ENCODE results near the gene IFI27L1.

IFI27L1 gene, protein sequence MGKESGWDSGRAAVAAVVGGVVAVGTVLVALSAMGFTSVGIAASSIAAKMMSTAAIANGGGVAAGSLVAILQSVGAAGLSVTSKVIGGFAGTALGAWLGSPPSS

GRCh38 chr14:94080621-94081385 lies at the start of gene IFI27L1, which contains the start of gene DDX24:
Gene IFI27L1 (plus strand): TSS chr14:94081310. CDS start chr14:94096938, 15,628 bp downstream.
Gene DDX24 (minus strand): TSS chr14:94081202. CDS start chr14:94079742, 1,460 bp downstream.
- peak; percentile 93 for DNase-seq (ENCODE audit: low read depth)

GRCh38 chr14:94031883-94032279 lies 49.2 kb upstream of the IFI27L1 start:
- DNase-seq (ENCODE audit: low read depth), result no peak

DNA sequence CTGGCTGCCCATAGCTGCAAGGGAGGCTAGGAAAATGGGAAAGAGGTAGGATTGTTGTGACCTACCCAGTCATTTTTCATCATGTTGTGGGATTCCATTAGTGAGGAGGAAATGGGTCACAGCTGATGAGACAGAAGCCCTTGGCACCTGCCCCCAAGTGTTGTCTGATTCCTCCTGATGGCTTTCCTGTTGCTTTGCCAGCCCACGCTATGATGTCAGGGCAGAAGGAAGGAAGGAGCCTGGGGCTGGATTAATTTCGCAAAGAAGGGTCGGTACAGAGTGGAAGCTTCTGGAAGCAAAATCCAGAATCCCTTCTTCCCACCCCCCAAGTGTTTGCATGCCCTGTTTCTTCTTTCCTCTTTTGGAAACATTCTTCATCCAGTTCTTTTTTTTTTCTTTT lies 46.2 kb upstream of the IFI27L1 start:
- DNase-seq (ENCODE audit: low read depth), result no peak

GRCh38 chr14:94036313-94037167 lies 44.6 kb upstream of the IFI27L1 start:
- DNase-seq (ENCODE audit: low read depth), result peak; percentile 54

GRCh38 chr14:94037954-94038353 lies 43.2 kb upstream of the IFI27L1 start:
- DNase-seq (ENCODE audit: low read depth), result no peak

DNA sequence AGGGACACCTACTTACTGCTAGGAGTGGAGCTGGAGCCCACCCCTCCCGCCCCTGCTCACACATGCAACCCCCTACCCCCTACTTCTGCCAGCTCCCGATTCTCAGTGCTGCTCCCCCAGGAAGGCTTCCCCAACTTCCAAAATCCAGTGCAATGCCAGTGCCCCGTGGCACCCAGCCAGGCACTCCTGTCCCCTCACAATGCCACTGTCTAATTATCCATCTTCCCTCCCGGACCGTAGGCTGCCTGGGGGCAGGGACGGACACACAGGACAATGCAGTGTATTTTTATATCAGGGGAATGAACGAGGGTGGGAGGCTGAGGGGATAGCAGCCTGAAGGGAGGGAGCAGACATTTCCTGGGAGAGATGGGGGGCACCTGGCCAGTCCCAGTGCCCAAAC lies 42.6 kb upstream of the IFI27L1 start:
- no peak for DNase-seq (ENCODE audit: low read depth)

- DNase-seq (ENCODE audit: low read depth), result no peak
These were observed 42.0 kb upstream of the IFI27L1 start for GRCh38 chr14:94038921-94039629.

DNA sequence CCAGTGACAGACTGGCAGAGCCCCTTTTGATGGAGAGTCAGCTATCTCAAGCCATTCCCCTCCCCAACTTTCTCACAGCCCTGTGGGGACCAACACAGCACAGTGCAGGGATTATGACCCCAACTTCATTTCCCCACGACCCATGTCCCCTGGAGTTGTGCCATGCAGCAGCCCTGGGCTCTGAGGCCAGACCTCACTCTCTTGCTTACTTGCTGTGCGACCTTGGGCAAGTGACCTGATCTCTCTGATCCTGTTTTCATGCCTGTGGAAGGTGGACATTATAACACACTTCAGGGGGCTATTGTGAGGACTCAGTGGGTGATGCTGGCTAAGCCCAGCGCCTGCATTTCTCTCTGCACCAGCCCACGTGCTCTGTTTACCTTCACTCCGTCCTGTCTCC lies 40.9 kb upstream of the IFI27L1 start:
- DNase-seq (ENCODE audit: low read depth), result no peak

DNA sequence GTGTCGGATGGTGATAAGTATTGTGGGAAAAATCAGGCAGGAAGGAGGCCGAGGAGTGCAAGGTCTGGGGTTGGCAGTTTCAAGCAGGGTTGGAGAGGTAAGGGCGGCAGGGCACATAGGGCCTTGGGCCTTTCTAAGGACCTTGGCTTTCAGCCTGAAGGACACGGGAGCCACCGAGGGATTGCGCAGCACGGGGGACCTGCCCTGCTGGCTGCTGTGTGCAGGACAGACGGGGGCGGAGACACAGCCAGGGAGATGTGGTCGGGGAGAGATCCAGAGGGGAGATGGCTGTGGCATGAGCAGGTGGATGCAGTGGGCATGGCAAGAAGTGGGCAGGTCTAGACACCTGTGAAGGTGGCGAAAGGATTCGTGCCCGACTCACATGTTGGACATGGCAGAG lies 40.3 kb upstream of the IFI27L1 start:
- no peak for DNase-seq (ENCODE audit: low read depth)

DNA sequence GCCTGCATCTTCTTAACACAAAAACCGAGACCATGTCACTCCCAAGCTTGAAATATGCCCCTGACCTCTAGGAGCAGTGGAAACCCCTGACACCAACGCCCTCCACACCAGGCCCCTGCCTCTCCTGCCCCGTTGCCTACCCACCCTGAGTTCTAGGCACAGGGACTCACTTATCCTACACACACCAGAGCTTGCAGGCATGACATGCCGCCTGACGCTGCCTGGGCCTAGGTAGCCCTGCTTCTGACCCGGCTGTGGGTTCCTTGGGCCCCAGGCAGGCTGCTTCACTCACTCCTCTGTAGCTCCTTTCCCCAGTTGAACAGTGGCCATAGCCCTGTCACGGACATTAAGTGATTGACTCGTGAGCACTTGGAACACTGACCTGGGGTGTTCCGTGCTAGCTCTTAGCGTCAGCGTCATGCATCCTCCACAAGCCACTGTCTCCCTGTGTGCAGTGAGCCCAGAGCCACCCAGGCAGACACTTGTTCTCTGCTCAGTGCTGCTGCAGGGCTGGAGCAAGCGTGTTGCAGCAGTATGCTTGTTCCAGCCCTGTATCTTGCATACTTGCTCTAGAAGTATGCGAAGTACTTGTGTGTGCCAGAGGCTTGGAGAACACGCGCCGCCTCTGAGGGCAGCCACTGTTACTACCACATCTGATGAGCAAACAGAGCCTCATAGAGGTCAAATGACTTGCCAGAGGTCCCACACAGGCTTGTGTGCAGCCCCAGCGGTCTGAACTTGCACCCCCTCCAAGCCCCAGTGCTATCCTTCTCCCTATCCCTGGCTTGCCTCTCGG lies 39.4 kb upstream of the IFI27L1 start:
- DNase-seq (ENCODE audit: low read depth), result no peak

DNA sequence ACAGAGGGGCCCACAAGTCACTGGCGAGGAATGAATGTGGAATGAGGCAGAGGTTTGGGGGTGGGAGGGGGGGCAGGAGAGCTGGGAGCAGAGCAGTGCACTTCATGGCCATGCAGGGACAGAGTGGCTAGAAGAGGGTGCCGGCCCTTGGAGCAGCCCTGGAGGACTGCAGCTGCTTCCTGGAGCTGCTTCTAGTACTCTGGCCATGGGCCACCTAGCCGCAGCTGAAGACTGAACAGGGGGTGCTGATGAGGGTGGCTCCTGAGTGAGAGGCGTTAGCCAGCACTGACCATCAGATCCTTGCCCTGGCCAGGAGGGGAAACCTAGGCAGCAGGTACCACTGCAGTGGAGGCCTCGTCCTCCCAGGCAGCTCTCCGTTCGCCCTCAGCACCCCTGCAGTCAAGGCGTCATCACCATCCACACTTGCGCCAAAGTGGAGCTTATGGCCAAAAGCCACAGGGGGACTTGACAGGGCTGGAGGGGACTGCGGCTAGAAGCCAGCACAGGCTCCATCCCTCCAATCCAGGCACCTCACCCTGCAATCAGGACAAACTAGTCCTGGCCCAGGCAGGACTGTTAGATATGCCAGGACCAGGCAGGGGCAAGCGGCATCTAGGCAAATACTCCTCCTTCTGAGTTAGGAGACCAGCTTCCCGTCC lies 38.5 kb upstream of the IFI27L1 start:
- no peak for DNase-seq (ENCODE audit: low read depth)

DNA sequence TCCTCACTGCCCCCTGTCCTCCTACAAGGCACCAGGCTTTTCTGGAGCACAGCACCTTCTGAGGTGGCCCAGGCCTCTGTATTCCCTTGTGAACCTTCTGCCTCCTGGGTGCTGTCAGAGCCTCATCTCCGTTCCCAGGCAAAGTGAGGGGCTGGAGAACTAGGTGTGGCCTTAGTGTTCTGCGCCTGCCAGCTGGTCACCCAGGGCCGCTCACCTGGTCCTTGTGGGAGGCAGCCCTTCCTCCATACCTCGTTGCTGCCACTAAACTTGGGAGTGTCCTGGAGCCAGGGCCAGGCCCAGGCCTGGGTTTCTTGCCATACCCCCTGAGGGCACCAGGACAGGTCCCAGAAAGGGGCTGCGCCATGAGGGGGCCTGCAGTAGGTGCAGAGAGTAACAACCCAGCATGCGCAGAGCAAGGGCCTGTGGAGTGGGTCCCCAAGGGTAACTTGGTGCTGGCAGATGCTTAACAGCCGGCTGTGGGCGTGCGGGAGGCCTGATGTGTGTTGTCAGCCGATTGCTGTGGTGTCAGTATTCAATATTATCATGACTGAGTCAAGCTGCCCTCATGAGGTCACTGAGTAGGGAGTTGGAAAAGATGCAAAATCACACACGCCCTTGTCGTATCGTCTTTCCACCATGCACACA lies 37.9 kb upstream of the IFI27L1 start:
- no peak for DNase-seq (ENCODE audit: low read depth)

DNA sequence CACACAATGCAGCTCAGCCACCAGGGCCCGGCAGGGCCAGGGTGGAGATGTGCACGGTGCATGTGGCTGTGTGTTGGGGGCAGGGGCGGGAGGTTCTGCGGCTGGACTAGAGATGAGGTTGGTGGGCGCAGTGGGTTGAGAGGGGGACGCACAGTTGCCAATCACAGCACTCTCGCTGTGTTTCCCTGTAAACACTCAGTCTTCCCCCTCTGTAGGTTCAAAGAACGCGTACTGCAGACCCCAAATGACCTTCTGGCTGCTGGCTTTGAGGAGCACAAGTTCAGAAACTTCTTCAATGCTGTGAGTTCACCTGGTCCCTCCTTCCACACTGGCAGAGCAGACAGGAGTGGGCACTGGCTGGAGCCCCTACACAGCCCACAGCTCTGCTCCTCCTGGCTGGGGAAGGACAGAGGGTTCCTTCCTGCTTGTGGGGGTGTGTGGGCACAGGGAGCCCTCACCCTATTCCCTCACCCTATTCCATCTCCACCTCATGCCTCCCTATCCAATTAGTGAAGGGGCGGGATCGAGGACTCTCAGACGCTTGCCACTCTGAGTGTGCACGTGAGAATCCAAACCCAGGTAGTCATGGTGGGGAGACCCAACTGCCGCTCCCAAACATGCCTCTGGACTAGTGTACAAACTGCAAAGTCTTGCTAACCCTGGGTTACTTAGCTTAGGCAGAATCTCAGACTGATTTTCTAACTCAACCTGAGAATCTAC lies 37.2 kb upstream of the IFI27L1 start:
- no peak for DNase-seq (ENCODE audit: low read depth)

DNA sequence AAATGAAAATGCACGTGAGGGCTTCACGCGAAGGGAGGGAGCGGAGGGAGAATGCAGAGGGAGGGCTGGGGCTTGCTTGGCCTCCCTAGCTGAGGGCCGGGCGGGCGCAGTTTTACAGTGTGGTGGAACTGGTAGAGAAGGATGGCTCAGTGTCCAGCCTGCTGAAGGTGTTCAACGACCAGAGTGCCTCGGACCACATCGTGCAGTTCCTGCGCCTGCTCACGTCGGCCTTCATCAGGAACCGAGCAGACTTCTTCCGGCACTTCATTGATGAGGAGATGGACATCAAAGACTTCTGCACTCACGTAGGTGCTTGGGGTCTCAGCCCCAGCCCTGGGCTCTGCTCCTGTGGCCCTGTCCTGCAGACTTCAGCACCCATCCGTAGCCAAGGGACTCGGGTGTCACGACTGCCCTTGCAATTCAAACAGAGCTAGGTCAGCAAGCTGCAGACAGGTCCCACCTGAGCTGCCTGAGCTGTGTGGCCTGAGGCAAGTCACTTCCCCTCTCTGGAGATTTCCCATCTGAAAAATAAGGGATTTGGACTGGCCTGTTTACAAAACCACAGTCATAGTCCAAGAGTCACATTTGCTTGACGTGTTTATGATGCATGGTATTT lies 36.5 kb upstream of the IFI27L1 start:
- DNase-seq (ENCODE audit: low read depth), result no peak

DNA sequence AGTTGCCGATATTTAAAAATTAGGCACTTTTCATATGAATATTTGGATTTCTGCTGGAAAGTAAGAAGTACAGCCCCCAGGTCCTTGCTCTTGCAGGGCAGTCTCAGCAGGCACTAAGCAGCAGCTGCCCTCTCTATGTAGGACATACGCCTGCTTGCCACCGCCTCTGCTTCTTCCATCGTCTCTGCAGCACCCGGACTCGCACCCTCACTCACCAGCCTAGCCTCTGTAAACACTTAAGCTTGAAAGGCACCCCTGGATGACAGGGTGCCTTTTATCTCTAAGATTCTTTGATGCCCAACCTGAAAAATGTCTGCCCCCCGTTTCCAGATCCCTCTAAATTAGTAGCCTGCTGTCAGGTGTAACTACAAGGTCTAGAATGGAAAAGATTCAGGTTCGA lies 36.0 kb upstream of the IFI27L1 start:
- DNase-seq (ENCODE audit: low read depth), result no peak

DNA sequence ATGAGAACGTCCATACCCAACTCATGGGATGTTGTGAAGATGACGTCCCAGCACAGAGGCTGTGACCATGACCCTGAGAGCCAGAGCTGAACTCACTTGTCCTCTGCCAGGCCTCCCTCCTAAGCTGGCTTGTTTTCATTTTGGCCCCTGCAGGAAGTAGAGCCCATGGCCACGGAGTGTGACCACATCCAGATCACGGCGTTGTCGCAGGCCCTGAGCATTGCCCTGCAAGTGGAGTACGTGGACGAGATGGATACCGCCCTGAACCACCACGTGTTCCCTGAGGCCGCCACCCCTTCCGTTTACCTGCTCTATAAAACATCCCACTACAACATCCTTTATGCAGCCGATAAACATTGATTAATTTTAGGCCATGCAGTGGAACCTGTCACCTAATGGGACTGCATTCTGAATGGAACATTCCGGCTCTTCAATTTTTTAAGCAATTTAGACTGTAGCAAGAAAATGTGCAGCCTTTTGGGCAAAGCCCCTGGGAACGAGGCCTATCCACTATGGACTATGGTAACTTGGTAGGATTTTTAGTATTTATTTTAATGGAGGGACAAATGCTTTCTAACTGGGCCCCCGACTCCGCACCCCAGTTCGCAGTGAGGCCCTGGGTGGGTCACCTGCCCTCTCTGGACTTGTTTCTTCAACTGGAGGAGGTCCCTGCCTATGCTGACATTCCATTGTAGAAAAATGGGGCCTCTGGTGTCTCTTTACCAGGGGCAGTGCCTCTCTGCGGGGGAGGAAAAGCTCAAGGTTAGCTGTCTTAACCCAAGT lies 35.4 kb upstream of the IFI27L1 start:
- no peak for DNase-seq (ENCODE audit: low read depth)

- no peak for DNase-seq (ENCODE audit: low read depth)
These were observed 34.3 kb upstream of the IFI27L1 start for GRCh38 chr14:94046696-94047250.

DNA sequence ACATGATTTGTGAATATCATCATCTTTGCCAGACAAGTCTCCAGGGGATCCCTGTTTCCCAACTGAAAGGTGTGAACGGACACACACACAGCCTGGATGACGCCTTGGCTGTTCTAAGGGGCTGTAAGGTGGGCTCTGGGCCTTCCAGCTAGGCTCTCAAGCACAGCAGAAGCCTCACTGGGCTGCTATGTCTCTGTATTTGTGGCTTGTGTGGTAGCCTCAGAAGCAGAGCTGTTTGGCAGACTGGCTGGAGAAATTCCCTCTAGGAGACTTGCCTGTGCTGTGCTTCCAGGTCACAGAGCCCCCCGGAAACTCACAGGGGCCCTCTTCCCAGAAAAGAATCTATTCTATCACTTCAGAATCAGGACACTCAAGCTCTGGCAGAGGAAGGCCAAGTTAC lies 33.5 kb upstream of the IFI27L1 start:
- DNase-seq (ENCODE audit: low read depth), result no peak
